HG03060 (cell line): ENCODE results near the gene ELP4.
"Not testable (repeated sequence)": the region's sequence is repeated elsewhere in the genome, so short reads cannot be mapped to it uniquely, and the experiment has no call there.

Experiments
- ATAC-seq: cut with Tn5 transposase; IDR thresholded peaks from one replicate; pipeline ENCODE4 v1.9.1; 2021; ENCODE audit warnings: low read depth, moderate number of reproducible peaks; ENCODE audit not compliant: unreplicated experiment

Gene ELP4

GRCh38 chr11:31692466-31692865 lies 182.9 kb downstream of the ELP4 start:
- no peak for ATAC-seq

DNA sequence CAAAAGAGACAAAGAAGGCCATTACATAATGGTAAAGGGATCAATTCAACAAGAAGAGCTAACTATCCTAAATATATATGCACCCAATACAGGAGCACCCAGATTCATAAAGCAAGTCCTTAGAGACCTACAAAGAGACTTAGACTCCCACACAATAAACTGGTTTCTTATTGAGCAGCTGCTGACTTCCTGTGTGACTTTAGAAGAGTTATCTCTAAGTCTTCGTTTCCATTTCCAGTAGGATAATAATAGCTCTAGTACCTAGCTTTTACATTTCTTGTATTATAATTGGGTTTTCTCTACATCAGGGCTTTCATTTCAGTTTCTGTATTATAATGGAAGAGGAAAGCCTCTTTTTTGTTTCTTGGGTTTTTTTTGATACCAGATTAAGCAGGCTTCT lies 187.5 kb downstream of the ELP4 start:
- peak; percentile 55 for ATAC-seq

DNA sequence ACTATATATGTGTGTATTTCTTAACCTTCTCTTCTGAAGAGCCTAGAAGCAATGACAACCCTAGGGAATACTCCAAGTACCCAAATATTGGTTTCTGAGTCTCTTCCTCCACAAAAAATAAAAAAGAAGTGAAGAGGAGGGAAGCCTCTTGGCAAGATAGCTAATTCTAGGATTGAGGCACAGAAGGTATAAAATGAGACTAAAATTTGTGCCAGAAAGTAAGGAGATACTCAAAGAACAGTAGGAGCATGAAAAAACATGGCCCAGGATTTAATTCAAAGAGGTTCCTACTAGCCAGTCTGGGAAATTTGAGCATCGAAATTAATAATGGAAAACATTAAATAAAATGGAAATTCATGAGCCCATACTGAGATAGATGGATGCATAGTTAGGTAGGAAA lies 189.5 kb downstream of the ELP4 start:
- no peak for ATAC-seq

DNA sequence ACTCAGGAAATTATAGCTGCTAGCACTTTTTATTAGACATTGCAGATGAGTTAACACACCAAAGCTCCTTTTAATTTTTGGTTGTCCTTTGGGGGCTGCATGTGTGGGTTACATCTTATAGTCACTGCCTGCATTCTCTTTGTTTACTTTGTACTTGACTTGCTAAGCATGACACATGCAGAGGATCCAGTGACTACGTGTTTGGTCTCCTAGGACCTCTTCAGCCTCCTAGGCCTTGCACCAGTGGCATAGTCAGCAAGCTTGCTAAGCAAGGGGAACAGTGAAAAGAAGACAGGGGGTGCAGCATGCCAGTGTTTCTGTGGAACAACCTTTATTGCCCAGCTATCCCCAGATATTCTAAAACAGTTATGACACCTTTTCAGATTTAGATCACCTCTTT lies 193.4 kb downstream of the ELP4 start:
- no peak for ATAC-seq

DNA sequence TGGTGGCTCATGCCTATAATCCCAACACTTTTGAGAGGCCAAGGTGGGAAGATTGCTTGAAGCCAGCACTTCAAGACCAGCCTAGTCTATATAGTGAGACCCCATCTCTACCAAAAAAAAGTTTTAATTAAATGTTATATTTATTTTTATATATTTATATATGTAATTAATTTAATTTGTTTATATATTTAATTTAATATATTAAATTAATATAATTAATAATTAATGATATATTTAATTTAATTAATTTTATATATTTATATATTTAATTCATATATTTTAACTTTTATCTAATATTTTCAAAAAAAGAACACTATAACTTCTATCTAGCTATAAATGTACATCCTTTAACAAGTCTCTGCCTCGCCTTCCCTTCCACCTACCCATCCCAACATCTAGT lies 196.8 kb downstream of the ELP4 start:
- ATAC-seq: no peak

DNA sequence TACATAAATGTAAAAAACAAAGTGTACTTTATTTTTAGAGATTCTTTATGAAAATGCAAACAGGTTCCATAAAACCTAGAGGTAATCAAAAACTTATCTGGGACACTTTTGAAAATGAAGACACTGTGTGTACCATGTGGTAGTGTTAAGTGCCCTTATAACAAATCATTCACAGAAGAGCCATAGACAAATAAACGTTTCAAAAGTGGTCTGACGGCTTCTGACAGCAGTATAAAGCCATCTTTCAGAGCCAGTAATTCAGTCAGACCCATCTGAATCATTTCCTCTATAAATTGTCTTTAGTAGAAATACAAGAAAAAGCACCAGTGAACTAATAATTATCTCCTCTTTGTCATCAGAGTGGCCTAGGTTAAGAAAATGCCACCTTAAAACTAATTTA lies 201.6 kb downstream of the ELP4 start:
- no peak for ATAC-seq

DNA sequence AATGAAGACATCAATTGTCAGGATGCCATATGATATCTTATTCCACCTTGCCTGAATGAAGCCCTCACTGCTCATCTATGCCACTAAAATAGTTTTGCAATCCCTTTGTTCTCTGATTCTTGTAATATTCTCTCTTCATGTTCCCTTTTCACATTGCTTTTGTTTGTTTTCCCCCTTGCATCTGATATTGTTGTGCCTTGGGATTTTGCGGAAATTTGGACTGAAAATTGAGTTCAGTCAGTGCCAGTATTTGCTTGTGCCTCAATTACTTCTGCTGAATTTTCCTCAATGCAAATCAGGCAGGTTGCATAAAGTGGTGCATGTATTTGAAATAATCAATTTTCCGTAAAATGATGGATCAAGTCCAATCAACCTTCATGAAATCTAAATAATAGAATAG lies 203.3 kb downstream of the ELP4 start:
- no peak for ATAC-seq

DNA sequence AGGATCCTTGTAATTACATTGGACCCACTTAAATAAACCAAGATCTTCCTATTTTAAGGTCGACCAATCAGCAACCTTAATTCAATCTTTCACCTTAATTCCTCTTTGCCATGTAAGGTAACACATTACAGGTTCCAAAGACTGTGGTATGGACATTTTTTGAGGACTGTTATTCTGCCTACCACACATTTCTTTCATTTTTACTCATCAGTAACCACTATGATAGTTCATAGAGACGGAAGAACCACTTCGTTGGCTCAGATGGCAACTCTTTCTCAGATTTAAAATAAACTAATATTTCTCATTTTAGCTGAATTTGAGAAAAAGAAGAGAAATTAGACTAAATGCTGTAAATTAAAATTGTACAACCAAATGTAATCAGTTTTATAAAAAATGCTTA lies 205.3 kb downstream of the ELP4 start:
- no peak for ATAC-seq

DNA sequence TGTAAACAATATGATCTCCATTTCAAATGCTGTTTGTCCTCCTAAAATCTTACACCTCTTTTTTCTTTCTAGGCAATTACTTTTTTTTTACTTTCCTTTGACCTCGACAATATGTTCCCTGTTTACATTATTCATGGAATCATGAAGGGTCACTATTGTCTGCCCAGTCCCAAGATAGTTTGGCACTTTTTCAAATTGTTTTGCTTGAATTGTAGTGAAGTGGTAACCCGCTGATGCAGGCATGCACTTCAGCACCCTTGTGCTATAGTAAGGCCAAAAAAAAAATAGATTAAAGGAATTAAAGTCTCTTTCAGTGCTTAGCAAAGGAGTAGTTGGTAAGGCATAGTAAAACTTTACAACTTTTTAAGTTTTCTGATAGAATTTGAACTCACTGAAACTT lies 210.7 kb downstream of the ELP4 start:
- no peak for ATAC-seq

GRCh38 chr11:31720671-31721365 lies 211.3 kb downstream of the ELP4 start:
- no peak for ATAC-seq

DNA sequence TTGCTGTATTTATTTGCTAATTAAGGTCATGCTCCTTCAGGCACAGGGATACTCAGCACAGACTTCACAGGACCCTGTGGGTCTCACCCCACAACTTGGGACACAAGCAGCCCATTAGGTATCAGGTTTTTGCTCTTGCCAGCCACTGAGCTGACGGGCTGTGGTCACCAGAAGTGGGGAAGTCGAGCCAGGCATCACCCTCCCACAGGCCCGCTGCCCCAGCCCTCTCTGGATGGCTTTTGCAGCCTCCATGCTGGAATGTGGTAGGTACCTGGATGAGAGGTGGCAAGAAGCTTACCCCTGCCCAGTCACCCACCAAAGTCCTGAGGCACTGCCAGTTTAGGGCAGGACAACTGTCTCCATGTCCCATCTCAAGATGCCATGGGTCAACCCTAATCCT lies 213.2 kb downstream of the ELP4 start:
- ATAC-seq: no peak

DNA sequence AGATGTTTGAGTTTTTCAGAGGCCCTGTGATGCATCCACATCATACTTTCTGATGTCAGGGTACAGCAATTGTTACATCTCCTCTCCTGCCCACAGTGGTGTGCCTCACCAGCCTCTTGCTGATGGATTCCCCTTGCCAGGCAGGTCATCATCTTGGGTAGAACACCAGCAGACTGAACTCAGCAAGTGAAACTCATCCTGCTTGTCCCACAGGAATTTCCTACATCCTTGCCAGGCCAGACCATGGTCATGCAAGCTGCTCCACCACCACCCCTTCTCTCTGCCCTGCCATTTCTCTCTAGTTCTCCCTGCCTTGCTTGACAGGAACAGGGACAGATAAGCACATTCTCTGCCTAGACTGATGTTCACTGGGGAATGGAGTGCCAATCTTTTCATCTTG lies 215.6 kb downstream of the ELP4 start:
- ATAC-seq: no peak

- no peak for ATAC-seq
Observed at GRCh38 chr11:31728432-31728831, 218.9 kb downstream of the ELP4 start.

DNA sequence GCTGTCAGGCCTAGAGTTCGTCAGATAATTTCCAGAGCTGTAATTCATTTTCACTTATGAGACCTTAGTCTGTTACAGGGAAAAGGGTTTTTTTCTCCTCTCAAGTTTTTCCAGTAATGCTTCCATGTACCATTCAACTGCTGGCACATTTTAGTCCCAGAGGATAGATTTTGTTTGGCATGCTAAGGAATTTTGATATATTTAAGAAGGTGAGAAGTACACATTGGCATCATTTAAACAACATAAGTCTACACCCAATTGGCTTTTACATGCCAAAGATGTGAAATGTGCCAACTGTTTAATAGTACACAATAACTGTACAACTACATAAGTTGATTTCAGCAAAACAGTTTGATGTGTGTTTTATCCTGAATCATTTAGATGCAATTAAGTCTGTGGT lies 230.6 kb downstream of the ELP4 start:
- no peak for ATAC-seq

GRCh38 chr11:31740731-31741368 lies 231.3 kb downstream of the ELP4 start:
- ATAC-seq: not testable (repeated sequence)

DNA sequence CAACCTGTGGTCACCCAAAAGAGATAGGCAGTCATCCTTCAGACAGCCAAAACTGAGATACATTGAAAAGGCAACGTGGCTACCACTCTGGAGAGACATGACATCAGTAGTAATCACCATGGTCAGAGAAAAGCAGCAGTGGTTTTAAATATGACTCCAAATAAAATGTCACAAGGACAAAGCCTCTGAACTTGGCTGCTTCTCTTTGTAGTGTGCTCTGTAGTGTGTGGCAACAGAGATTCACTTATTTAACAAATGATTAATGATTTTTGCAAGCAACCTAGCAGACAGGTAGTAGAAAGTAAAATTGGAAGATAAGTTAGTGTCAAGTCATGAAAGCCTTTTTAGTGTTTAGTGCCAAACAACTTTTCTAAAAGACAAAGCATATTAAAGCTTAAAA lies 238.0 kb downstream of the ELP4 start:
- no peak for ATAC-seq

DNA sequence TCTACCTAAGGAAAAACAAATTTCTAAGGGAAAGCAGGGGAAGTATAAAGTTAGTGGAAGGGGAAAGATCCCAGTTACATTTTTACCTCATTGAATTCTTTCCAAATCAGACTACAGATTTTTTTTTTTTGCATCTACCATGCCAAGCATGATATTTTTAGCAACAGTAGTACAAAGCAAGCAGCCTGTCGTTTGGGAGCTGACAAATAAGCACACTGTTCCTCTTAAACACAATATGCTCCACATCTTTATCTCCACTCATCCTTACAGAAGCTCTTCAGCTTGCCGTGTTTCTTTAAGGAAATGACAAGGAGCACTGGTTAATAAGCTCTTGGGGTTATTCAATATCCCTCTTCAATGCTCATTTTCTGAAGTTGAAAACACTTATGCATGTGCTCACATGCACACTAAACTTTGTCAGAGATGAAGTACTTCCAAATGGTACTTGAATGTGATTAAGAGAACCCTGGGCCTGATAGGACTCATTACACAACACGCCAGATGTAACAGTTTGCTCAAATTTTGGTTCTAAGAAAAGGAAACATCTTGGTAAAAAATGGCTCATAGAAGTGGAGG lies 247.8 kb downstream of the ELP4 start:
- no peak for ATAC-seq

- ATAC-seq: no peak
Observed at GRCh38 chr11:31761636-31762035, 252.1 kb downstream of the ELP4 start.

GRCh38 chr11:31763296-31763695 lies 253.7 kb downstream of the ELP4 start:
- ATAC-seq: no peak

GRCh38 chr11:31764261-31764660 lies 254.7 kb downstream of the ELP4 start:
- no peak for ATAC-seq

DNA sequence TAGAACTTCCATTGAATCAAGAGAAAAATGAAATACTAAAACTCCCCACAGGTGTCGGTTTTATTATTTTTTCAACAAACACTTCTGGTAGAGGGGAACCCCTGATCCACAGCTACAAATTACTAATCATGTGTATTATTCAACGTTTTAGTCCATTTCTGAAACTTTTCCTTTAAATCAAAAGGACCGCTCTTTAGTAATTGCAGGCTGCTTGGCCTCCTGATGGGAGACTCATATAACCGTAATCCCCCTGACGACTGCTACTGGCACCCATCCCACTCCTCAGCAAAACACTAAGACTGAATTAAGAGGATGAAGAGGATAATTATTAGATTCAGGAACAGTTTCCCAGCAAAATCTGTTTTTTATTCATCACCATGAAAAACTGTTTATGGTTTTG lies 255.2 kb downstream of the ELP4 start:
- ATAC-seq: no peak

DNA sequence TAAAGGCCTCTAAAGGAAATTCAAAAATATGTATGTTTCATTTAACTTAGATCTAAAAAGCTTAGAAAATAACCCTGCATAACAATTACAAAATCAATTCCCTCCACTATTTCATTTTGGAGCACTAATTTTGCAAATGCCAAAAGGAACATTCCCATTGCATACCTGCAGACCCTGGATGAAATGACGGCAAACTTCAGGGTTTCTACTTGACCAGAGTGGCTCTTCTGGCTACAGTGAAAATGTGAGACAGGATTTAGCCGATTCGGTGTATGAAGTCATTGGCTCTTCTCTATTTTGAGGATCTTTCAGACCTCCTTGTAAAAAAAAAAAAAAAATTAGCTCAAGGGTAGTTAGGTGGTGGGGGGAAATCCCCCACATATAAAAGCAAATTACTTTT lies 257.5 kb downstream of the ELP4 start:
- ATAC-seq: no peak
